Small intestine (tissue), 7 donors: ENCODE results near the gene COBL. TPM values are rescaled to one million over a fixed set of nuclear protein-coding genes. Genes with fewer than 3 reads are reported as not detected.

Experiments
- DNase-seq, 2 donors: peaks; one replicate each; pipeline versions ENCODE4 v3.0.0 to v3.0.0-alpha.2; 2013
- FAIRE-seq: peaks from 2 replicates; lab custom pipeline; 2012; peaks lifted over from hg19 to GRCh38; lab: Jason Lieb, UNC
- H3K27ac ChIP-seq, 3 donors: one replicate each; pipeline ENCODE4 v1.5.1; 2013; ENCODE audit warnings: low read length in 2 of 3, mild to moderate bottlenecking in 2 of 3, control low read depth in 1 of 3, inconsistent platforms in 1 of 3, low read depth in 1 of 3, moderate library complexity in 1 of 3
- H3K27me3 ChIP-seq, 3 donors: one replicate each; pipeline ENCODE4 v1.6.1; 2013; ENCODE audit warnings: low read length in 3 of 3, inconsistent platforms in 1 of 3; ENCODE audit not compliant: control insufficient read depth in 3 of 3, insufficient read depth in 3 of 3
- H3K36me3 ChIP-seq, 3 donors: one replicate each; pipeline ENCODE4 v1.6.1; 2013; ENCODE audit warnings: low read length in 3 of 3, inconsistent platforms in 1 of 3, low read depth in 1 of 3, mild to moderate bottlenecking in 1 of 3, moderate library complexity in 1 of 3; ENCODE audit not compliant: control insufficient read depth in 3 of 3, insufficient read depth in 2 of 3
- H3K4me1 ChIP-seq, 3 donors: one replicate each; pipeline ENCODE4 v1.6.1; 2013; ENCODE audit warnings: low read length in 2 of 3, inconsistent platforms in 1 of 3, low read depth in 1 of 3, mild to moderate bottlenecking in 1 of 3, moderate library complexity in 1 of 3; ENCODE audit not compliant: control insufficient read depth in 3 of 3, insufficient read depth in 2 of 3
- H3K4me3 ChIP-seq, 3 donors: one replicate each; pipeline ENCODE4 v1.5.1; 2013; ENCODE audit warnings: low read length in 3 of 3, control low read depth in 1 of 3, inconsistent platforms in 1 of 3, low read depth in 1 of 3, mild to moderate bottlenecking in 1 of 3, moderate library complexity in 1 of 3
- H3K9me3 ChIP-seq, 2 donors: one replicate each; pipeline ENCODE4 v1.6.1; 2013; ENCODE audit warnings: low read depth in 1 of 2, low read length in 1 of 2; ENCODE audit not compliant: control insufficient read depth in 2 of 2, insufficient read depth in 1 of 2
- WGBS, 3 donors: extraction: QIAGEN DNeasy Blood & Tissue Kit; methylation state at CpG; one replicate each; pipeline ENCODE4 v1.1.7; 2013; 5-methylcytosine and 5-hydroxymethylcytosine counted together
- polyA plus RNA-seq, 4 donors: library from polyadenylated mRNA; stranded (reverse) in 3 of 4; unstranded in 1 of 4; fragments of 200-250 nt in 3 of 4; fragments of 120-200 nt in 1 of 4; gene quantifications; one replicate each; pipeline versions ENCODE4 v1.2.1 to v1.2.3, GENCODE V29; 2013
- donor health status: healthy with polysubstance abuse.
- donor health status: control.
- donor health status: control.
- donor health status: Bipolar disorder and iron deficiency.
- donor health status: healthy.

Gene COBL
- polyA plus RNA-seq, 4 donors: 8.4 to 40.3 (median 32.5) TPM

DNA sequence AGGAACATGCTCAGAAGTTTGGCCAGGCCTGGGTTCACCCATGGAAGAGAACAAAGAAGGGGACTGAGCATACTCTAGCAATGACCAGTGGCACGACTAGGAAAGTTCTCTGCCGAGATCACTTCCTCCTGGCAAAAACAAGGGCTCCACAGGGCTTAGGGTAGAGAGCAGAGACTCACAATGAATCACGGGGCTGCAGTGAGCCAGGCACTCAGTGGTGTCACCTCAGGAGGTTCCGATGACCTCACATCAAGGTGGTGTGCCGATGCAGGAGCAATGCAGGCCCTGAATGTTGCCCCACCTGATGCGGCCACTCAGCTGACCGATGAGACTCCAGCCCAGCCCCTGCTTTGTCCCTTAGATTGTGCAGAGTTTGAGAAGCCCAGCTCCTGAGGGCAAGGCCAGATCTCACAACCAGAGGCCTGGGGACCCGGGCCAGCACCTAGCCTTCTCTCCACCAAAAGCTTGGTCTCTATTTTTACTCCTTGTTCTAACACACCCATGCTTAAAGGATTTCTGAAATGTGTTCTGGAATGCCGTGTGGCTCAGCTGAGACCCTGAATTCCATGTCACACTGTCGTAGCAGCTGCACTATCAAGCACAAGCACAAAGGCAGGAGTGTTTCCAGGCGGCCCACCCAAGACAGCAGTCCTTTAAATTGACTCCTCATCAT is 60.9 kb downstream of the COBL start:
- Histone ChIP-seq H3K36me3 (no peaks in the 10 kb centered on the region), H3K27me3 (no peaks in the 10 kb centered on the region), H3K4me1 (peaks cover 0 to 25% (median 2%) of the 10 kb centered on the region in 3 donors), H3K9me3 (no peaks in the 10 kb centered on the region), H3K4me3 (no peak overlapping the region), H3K27ac (no peak overlapping the region)
- WGBS, 3 donors: 84 to 86% (median 84%) methylated on average over 11 of the region's 11 CpGs
- FAIRE-seq (no peak), DNase-seq (no peak)

DNA sequence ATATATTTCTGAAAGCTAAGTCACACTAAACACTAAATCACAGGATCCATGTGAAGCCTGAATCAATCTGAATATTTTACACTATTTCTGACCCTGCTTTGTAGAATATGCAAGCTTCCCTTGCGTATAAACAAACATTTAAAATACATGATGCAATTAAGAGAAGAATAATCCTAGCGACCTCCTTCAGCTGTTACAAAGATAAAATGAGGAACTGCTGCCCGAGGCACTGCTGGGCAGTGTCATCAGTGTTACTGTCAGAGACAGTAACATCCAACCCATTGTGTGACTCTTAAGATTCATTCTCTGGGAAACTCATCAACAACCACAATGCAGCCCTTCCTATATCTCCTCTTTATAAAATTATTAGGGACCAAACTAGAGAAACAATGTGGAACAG is 61.6 kb downstream of the COBL start:
- FAIRE-seq: no peak
- WGBS, 3 donors: 75 to 78% (median 78%) methylated on average over 3 of the region's 3 CpGs
- no peaks in the 10 kb centered on the region for H3K9me3 ChIP-seq
- no peak for DNase-seq
- no peak overlapping the region for H3K27ac ChIP-seq
- H3K36me3 ChIP-seq: no peaks in the 10 kb centered on the region
- no peak overlapping the region for H3K4me3 ChIP-seq
- H3K27me3 ChIP-seq: no peaks in the 10 kb centered on the region
- peaks cover 0 to 28% (median 2%) of the 10 kb centered on the region in 3 donors for H3K4me1 ChIP-seq

DNA sequence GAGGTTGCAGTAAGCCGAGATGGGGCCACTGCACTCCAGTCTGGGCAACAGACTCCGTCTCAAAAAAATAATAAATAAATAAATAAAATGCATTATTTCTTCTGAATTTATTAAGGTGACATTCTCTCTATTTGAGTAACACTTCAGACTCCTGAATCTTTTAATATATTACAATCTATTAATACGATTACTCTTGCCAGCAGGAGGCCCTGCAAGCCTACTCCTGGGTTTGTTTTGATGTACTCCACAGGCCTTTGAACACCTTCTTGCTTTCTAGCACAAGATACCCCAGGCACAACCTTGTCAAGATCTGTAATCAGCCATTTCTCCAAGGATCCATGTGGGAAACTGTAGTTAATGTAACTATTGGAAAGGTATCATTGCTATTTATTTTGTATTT is 63.5 kb downstream of the COBL start:
- Histone ChIP-seq H3K9me3 (no peaks in the 10 kb centered on the region), H3K27ac (no peak overlapping the region), H3K36me3 (no peaks in the 10 kb centered on the region), H3K4me1 (peaks cover 0 to 27% (median 2%) of the 10 kb centered on the region in 3 donors), H3K27me3 (no peaks in the 10 kb centered on the region), H3K4me3 (no peak overlapping the region)
- FAIRE-seq: no peak
- 77 to 81% (median 78%) methylated on average over 3 of the region's 3 CpGs for WGBS, 3 donors
- DNase-seq: peak in 1 of 2 donors; percentile 43

DNA sequence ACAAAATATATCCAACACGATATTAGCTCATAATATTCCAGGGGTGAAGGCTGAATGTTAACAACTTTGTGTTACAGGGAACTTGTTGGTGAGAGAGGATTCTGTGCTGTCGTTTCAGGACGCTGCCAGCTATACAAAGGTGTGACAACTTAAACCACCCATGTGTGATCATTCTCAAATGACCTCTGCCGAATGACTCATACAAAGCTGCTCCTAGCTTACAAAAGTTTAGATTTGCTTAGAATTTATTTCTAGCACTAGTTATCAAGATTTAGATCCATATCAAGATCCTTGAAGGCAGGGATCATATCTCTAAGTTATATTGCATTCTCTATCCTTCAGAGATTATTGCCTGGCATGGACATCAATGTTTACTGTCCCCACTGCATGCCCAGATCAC is 65.3 kb downstream of the COBL start:
- WGBS, 3 donors: 20 to 61% (median 39%) methylated on average over 4 of the region's 4 CpGs
- no peaks in the 10 kb centered on the region for H3K9me3 ChIP-seq
- peaks cover 0 to 3% (median 0%) of the 10 kb centered on the region in 3 donors for H3K36me3 ChIP-seq
- H3K27me3 ChIP-seq: peaks cover 0 to 2% (median 0%) of the 10 kb centered on the region in 3 donors
- peak; percentile 52 to 69 for DNase-seq
- H3K27ac ChIP-seq: peak overlapping the region in 1 of 3 donors; percentile 29
- no peak overlapping the region for H3K4me3 ChIP-seq
- H3K4me1 ChIP-seq: peaks cover 0 to 18% (median 0%) of the 10 kb centered on the region in 3 donors
- FAIRE-seq: no peak

DNA sequence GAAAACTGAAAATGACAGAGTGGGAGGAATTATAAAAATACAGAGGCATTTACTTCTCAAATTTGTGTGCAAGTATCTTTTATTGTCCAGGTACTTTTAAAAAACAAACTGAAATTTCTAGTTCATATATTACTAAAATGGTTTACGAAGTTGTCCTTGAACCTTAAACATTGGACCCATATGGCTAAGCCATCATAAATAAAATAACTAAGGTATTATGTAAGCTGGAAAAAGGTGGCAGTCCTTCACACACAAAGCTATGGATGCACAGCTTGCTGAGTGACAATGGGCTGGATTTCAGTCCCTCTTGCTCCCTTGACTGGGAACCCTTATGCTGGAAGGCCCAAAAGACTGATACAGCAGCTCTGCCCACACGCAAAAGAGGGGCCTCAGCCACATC is 66.1 kb downstream of the COBL start:
- peak; percentile 56 to 78 for DNase-seq
- H3K9me3 ChIP-seq: no peaks in the 10 kb centered on the region
- H3K36me3 ChIP-seq: peaks cover 0 to 3% (median 0%) of the 10 kb centered on the region in 3 donors
- H3K27me3 ChIP-seq: peaks cover 0 to 2% (median 0%) of the 10 kb centered on the region in 3 donors
- peak overlapping the region in 1 of 3 donors; percentile 37 for H3K27ac ChIP-seq
- H3K4me1 ChIP-seq: peaks cover 0 to 14% (median 0%) of the 10 kb centered on the region in 3 donors
- no peak for FAIRE-seq
- WGBS, 3 donors: 49 to 77% (median 73%) methylated on average over 2 of the region's 2 CpGs
- no peak overlapping the region for H3K4me3 ChIP-seq

DNA sequence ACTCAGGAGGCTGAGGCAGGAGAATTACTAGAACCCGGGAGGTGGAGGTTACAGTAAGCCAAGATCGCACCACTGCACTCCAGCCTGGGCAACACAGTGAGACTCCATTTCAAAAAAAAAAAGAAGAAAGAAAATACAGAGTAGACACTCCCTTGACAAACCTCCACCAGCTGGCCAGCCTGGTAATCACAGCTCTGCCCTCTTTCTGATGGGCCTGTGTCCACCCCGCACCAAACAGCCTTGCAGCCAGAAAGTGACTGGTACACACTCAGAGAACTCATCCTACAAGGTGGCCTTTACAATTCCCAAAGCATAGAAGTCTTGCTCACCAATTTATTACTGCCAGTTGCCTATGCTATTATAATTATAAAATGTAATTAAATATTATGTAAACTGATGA is 66.6 kb downstream of the COBL start:
- 92 to 96% (median 92%) methylated on average over 3 of the region's 3 CpGs for WGBS, 3 donors
- Histone ChIP-seq H3K9me3 (no peaks in the 10 kb centered on the region), H3K4me1 (peaks cover 0 to 14% (median 0%) of the 10 kb centered on the region in 3 donors), H3K27ac (peak overlapping the region in 1 of 3 donors; percentile 37), H3K27me3 (peaks cover 0 to 2% (median 0%) of the 10 kb centered on the region in 3 donors), H3K36me3 (peaks cover 0 to 3% (median 0%) of the 10 kb centered on the region in 3 donors), H3K4me3 (no peak overlapping the region)
- no peak for DNase-seq
- no peak for FAIRE-seq

DNA sequence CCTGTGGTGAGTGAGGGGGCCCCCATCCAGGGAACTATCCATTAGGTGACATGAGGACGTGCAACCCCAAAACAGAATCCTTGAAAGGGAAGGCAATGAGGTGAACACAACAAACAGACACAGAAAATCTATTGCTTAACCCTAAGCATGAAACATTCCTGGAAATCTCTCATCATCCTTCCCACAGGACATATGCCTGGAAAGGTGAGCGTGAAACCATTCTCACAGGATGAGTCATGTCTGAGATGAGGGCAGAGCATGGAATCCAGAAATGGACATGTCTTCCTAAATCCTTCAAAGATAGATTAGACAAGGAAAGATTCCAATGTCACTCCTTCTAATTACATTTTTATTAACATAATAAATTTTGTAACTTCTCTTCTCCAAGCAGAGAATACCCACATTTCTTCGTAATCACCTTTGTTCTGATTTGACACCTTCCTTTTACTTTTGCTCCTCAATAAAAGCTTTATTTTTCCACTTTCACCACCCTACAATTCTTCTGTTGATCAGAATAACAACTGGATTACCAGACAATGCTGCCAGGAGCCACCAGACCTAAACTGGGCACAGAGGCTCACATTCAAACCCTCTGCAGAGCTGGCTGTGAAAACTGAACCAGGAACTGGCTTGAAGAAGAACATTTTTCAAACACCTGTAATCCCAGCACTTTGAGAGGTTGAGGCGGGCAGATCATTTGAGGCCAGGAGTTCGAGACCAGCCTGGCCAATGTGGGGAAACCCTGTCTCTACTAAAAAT is 67.2 kb downstream of the COBL start:
- Histone ChIP-seq H3K9me3 (no peaks in the 10 kb centered on the region), H3K4me1 (peaks cover 0 to 14% (median 0%) of the 10 kb centered on the region in 3 donors), H3K27me3 (peaks cover 0 to 2% (median 0%) of the 10 kb centered on the region in 3 donors), H3K36me3 (peaks cover 0 to 3% (median 0%) of the 10 kb centered on the region in 3 donors), H3K27ac (no peak overlapping the region), H3K4me3 (no peak overlapping the region)
- FAIRE-seq: no peak
- WGBS, 3 donors: 82 to 91% (median 90%) methylated on average over 5 of the region's 5 CpGs
- DNase-seq: no peak
